NT2/D1 (cell line): ENCODE results near the gene TNFAIP8.

Experiments used
- DNase-seq: peaks from one replicate; pipeline ENCODE4 v3.0.0-alpha.2; 2011; ENCODE audit warnings: low read depth, low spot score
- H3K27me3 ChIP-seq: 2 replicates; pipeline ENCODE4 v1.6.0; 2011; ENCODE audit warnings: mild to moderate bottlenecking; ENCODE audit not compliant: insufficient read length, insufficient read depth
- H3K36me3 ChIP-seq: 2 replicates; pipeline ENCODE4 v1.6.1; 2011; ENCODE audit warnings: mild to moderate bottlenecking, low read length, mixed read lengths; ENCODE audit not compliant: insufficient read depth, insufficient read length
- H3K4me1 ChIP-seq: 2 replicates; pipeline ENCODE4 v1.5.1; 2011; ENCODE audit not compliant: insufficient read depth, insufficient read length
- H3K4me3 ChIP-seq: 2 replicates; pipeline ENCODE4 v1.5.1; 2011; ENCODE audit warnings: low read depth; ENCODE audit not compliant: insufficient read length
- H3K9ac ChIP-seq: 2 replicates; pipeline ENCODE4 v1.6.0; 2011; ENCODE audit warnings: low read depth; ENCODE audit not compliant: insufficient read length
- H3K9me3 ChIP-seq: 2 replicates; pipeline ENCODE4 v1.5.1; 2011; ENCODE audit warnings: mild to moderate bottlenecking, low read length; ENCODE audit not compliant: insufficient read depth
- SUZ12 ChIP-seq: IDR thresholded peaks from 2 replicates; pipeline ENCODE4 v1.6.1; 2011; ENCODE audit not compliant: insufficient read length, insufficient read depth; ENCODE audit errors: extremely low read depth
- YY1 ChIP-seq: IDR thresholded peaks from 2 replicates; pipeline ENCODE4 v1.6.1; 2011; ENCODE audit not compliant: insufficient read length, insufficient read depth
- ZNF274 ChIP-seq: IDR thresholded peaks from 2 replicates; pipeline ENCODE4 v1.6.1; 2011; ENCODE audit warnings: mild to moderate bottlenecking, low read depth, low read length

Gene TNFAIP8

DNA sequence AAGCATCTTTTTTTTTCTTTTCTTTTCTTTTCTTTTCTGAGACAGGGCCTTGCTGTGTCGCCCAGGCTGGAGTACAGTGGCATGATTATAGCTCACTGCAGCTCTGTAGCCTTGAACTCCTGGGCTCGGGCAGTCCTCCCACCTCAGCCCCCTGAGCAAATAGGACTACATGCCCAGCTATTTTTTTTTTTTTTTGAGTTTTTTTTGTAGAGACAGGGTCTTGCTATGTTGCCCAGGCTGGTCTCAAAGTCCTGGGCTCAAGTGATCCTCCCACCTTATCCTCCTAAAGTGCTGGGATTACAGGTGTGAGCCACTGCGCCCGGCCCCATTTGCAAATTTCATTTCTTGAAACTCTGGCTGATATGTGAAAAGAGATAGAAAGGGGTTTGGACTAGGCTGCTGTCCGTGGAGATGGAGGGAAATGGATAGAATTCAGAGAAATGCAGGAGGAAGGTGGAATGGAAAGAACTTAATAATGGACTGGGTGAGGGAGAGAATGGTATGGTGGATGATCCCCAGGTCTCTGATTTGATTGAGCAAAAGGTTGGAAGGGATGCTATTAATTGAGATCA is 32.9 kb downstream of the TNFAIP8 start:
- DNase-seq = no peak
- H3K4me3 ChIP-seq = no peak overlapping the region
- H3K4me1 ChIP-seq = peaks cover 2% of the 10 kb centered on the region
- H3K9me3 ChIP-seq = no peaks in the 10 kb centered on the region
- H3K27me3 ChIP-seq = no peaks in the 10 kb centered on the region
- H3K36me3 ChIP-seq = peaks cover 10% of the 10 kb centered on the region
- TF ChIP-seq YY1 (no peak), SUZ12 (no peak), ZNF274 (no peak)
- H3K9ac ChIP-seq = no peak overlapping the region

DNA sequence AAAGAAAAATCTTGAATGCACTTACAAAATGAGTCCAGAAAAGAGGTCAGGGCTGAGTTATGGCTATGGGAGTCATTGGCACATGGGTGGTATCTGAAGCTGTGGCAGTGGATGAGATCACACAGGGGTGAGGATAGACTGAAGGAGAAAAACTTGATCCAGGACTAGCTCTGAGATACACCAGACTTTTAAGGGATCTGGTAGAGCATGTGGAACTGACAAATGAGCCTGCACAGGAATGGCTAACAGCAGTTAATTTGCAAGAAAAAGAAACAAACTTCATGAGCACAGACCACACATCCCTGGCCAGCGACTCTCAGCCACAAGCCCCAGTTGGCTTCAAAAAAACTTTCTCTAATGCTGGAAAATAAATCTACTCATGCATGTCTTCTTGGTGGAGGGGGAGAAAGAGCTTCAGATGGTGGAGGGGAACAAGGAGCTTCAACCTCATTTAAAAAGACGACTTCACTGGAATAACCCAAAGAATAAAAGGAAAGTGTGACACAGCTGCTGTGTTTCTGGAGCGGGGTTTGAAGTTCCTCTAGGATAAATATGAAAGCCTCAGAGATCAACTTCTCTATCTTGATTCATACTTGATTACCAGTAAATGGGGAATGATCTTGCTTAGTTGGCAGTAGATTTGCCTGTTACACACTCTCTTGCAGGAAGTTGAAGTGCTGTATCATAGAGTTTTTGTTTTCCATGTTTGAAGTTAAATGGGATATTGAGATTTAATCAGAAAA is 33.6 kb downstream of the TNFAIP8 start:
- no peak overlapping the region for H3K9ac ChIP-seq
- peaks cover 2% of the 10 kb centered on the region for H3K4me1 ChIP-seq
- H3K4me3 ChIP-seq = no peak overlapping the region
- no peaks in the 10 kb centered on the region for H3K9me3 ChIP-seq
- H3K36me3 ChIP-seq = peaks cover 11% of the 10 kb centered on the region
- DNase-seq = no peak
- no peak for TF ChIP-seq ZNF274
- no peak for TF ChIP-seq SUZ12
- no peak for TF ChIP-seq YY1
- no peaks in the 10 kb centered on the region for H3K27me3 ChIP-seq

DNA sequence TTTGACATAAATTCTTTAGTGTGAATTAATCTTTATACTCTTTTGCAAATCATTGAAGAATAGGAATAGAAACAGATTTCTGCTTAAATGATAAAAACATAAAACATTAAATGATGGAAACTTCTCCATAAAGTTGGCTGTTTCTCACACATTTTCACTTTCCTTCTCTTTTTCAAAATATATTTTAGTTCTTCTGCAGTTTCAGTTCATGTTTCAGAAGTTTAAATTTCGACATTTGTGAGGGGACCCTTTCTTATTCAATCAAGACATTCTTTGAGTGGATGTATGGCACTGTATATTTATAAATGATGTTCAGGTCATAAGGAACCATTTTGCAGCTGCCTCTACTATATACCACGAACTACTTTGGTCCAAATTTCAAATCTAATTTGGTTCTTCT is 34.6 kb downstream of the TNFAIP8 start:
- DNase-seq = no peak
- no peak for TF ChIP-seq YY1
- TF ChIP-seq SUZ12 = no peak
- no peak for TF ChIP-seq ZNF274
- H3K4me1 ChIP-seq = peaks cover 2% of the 10 kb centered on the region
- H3K9me3 ChIP-seq = no peaks in the 10 kb centered on the region
- H3K4me3 ChIP-seq = no peak overlapping the region
- no peaks in the 10 kb centered on the region for H3K27me3 ChIP-seq
- H3K36me3 ChIP-seq = peaks cover 11% of the 10 kb centered on the region
- no peak overlapping the region for H3K9ac ChIP-seq

DNA sequence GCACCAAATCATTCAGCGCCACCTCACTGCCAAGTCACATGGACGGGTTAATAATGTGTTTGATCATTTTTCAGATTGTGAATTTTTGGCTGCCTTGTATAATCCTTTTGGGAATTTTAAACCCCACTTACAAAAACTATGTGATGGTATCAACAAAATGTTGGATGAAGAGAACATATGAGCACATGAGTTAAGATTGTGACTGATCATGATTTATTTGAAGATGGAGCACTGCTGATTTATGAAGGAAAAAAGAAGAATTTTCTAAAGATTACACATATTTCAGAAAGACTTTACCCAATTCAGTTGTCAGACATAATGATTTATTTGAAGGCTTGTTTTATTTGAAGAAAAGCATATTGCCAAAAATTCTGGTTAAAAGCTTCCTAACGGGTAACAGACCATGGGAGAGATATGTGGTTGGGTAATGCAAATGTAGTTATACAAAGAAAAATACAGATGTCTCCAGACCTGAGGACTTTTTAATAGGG is 37.4 kb downstream of the TNFAIP8 start:
- DNase-seq = no peak
- Histone ChIP-seq H3K4me3 (no peak overlapping the region), H3K27me3 (no peaks in the 10 kb centered on the region), H3K36me3 (peaks cover 11% of the 10 kb centered on the region), H3K4me1 (peaks cover 2% of the 10 kb centered on the region), H3K9me3 (no peaks in the 10 kb centered on the region), H3K9ac (no peak overlapping the region)
- no peak for TF ChIP-seq SUZ12
- TF ChIP-seq YY1 = no peak
- no peak for TF ChIP-seq ZNF274

- DNase-seq = no peak
- H3K4me1 ChIP-seq = peaks cover 2% of the 10 kb centered on the region
- no peaks in the 10 kb centered on the region for H3K9me3 ChIP-seq
- H3K36me3 ChIP-seq = peaks cover 11% of the 10 kb centered on the region
- no peaks in the 10 kb centered on the region for H3K27me3 ChIP-seq
- no peak overlapping the region for H3K9ac ChIP-seq
- H3K4me3 ChIP-seq = no peak overlapping the region
- TF ChIP-seq ZNF274 = no peak
- no peak for TF ChIP-seq SUZ12
- no peak for TF ChIP-seq YY1
These were observed 37.9 kb downstream of the TNFAIP8 start for GRCh38 chr5:119393746-119394145.

DNA sequence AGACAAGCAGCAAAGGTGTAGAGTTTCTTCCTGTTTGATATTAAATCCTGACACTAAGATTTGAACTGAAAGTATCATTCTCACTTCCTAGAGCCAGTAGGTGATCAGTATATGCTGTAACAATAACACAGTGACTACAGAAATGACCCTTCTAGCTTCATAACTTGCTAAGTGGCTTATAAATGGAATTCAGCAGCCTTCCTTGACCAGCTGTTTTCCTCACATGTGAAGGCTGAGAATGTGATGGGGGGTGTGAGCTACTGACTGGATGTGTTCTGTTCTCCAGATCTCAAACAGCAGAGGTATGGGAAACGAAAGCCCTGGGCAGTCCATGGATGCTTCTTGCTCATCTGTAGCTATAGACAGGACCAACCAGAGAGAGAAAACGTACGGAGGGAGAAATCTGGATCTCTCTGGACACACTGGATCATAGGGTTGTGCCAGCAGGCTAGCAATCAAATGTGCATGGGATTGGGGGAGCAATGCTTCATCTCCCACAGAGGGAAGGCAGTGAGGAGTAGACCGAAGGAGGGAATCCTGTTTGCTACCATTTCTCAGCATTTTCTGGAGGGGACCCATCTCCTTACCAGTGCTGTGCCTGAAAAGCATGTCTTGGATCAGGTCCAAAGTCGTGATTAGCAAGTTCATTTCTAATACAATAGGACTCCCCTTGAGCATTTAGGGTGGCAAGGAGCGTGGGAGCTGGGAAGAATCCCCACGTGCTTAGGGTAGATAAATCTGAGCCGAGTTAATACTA is 39.4 kb downstream of the TNFAIP8 start:
- Histone ChIP-seq H3K27me3 (no peaks in the 10 kb centered on the region), H3K4me1 (no peaks in the 10 kb centered on the region), H3K4me3 (no peak overlapping the region), H3K9me3 (no peaks in the 10 kb centered on the region), H3K9ac (no peak overlapping the region), H3K36me3 (peaks cover 11% of the 10 kb centered on the region)
- no peak for DNase-seq
- TF ChIP-seq YY1 = no peak
- TF ChIP-seq ZNF274 = no peak
- no peak for TF ChIP-seq SUZ12
